ENCODE results near the gene MT1B. TPM values are rescaled to one million over a fixed set of nuclear protein-coding genes. Genes with fewer than 3 reads are reported as not detected.
"Not testable (repeated sequence)": the region's sequence is repeated elsewhere in the genome, so short reads cannot be mapped to it uniquely, and the experiment has no call there.

Gene MT1B
- total RNA-seq, 1 experiment from 2014 or later: not detected

DNA sequence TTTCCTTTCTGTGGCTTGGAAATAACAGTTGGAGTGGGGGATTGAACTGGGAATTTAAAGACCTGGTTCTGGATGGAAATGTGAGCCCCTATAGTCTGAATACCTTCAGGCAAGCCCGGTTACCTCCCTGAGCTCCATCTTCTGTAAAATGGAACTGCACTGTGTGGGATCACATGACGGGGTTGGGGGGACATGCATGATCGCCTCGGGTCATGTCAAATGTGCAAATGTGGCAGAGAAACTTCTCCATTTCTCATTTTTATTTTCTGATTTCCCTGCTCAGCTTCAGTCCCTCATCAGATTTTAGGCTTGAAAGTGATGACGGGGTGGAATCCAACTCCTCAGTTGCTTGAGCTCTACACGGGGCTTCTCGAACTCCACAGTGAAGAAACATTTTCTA is 1.5 kb downstream of the MT1B start:
- H3K27me3 ChIP-seq (replicated peaks): peaks cover 13% of the 10 kb centered on the region
- H3K27ac ChIP-seq: no peak overlapping the region
- H3K4me1 ChIP-seq (replicated peaks): no peaks in the 10 kb centered on the region
- DNase-seq (ENCODE audit: low read depth in 1 of 2, low spot score in 2 of 2): no peak
- H3K36me3 ChIP-seq: no peaks in the 10 kb centered on the region
- no peak overlapping the region for H3K4me3 ChIP-seq
- H3K9me3 ChIP-seq (replicated peaks): no peaks in the 10 kb centered on the region

DNA sequence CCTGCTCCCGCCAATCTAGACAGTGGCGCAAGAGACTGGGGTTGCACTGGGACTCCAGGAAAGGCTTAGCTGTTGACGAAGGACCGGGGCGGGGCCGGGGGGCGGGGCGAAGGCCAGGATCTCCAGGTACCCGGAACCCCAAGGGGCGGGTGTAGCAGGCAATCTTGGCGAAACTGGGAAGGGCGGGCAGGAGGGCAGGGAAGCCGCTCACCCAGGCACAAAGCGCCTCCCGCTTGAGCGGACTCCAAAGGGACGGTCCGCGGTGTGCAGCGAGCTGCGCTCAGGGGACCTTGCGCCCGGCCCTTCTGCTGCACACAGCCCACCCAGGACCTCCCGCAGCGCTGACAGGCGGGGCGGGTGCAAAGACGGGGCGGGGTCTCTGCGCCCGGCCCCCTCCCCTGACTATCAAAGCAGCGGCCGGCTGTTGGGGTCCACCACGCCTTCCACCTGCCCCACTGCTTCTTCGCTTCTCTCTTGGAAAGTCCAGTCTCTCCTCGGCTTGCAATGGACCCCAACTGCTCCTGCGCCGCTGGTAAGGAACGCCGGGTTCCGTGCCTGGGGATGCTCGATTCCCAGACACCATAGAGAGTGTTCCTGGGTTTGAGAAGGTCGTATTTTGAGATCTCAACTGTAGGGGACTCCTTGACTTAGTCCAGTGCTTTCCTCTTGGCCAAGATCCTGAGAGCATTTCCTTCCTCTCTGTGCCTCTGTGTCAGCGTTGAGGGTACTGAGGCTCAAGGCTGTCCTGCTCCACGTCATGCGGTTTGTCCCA is 6.1 kb downstream of the MT1B start, which contains the start of gene MT1F:
Gene MT1F, plus strand, starts transcription at position 405 of the 772 bp plus-strand sequence. Its CDS starts 100 bp downstream, at position 505.
- H3K27ac ChIP-seq: no peak within 1 kb of the TSS
- no peak within 1 kb of the TSS for H3K4me3 ChIP-seq
- peaks cover 22% of the 10 kb centered on the region for H3K27me3 ChIP-seq (replicated peaks)
- no peaks in the 10 kb centered on the region for H3K4me1 ChIP-seq (replicated peaks)
- no peaks in the 10 kb centered on the region for H3K36me3 ChIP-seq
- no peaks in the 10 kb centered on the region for H3K9me3 ChIP-seq (replicated peaks)
- DNase-seq (ENCODE audit: low read depth in 1 of 2, low spot score in 2 of 2): no peak

DNA sequence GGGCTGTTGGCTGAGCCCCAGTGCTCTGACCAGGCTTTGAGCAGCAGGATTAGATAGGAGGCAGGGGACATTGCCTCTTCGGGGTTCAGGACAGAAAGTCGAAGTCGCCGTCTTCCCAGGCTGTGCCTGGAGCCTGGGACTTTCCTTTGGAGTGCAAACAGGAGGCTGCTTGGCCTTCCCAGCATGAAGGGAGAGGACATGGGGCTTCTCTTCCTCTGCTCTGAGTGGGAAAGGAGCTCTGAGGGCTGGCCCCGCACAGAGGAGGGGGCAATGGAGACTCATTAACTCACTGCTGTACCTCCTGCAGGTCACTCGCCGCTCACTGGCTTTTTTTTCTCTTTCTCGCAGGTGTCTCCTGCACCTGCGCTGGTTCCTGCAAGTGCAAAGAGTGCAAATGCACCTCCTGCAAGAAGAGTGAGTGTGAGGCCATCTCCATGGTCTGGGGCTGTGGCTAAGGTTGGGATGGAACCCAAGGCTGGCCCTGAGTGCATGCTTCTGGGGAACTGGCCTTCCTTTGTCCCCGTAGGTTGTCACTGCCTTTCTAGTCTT is 6.7 kb downstream of the MT1B start:
- no peaks in the 10 kb centered on the region for H3K36me3 ChIP-seq
- no peak for DNase-seq (ENCODE audit: low read depth in 1 of 2, low spot score in 2 of 2)
- H3K9me3 ChIP-seq (replicated peaks): no peaks in the 10 kb centered on the region
- H3K27ac ChIP-seq: no peak overlapping the region
- H3K4me1 ChIP-seq (replicated peaks): no peaks in the 10 kb centered on the region
- H3K27me3 ChIP-seq (replicated peaks): peaks cover 28% of the 10 kb centered on the region
- H3K4me3 ChIP-seq: no peak overlapping the region

DNA sequence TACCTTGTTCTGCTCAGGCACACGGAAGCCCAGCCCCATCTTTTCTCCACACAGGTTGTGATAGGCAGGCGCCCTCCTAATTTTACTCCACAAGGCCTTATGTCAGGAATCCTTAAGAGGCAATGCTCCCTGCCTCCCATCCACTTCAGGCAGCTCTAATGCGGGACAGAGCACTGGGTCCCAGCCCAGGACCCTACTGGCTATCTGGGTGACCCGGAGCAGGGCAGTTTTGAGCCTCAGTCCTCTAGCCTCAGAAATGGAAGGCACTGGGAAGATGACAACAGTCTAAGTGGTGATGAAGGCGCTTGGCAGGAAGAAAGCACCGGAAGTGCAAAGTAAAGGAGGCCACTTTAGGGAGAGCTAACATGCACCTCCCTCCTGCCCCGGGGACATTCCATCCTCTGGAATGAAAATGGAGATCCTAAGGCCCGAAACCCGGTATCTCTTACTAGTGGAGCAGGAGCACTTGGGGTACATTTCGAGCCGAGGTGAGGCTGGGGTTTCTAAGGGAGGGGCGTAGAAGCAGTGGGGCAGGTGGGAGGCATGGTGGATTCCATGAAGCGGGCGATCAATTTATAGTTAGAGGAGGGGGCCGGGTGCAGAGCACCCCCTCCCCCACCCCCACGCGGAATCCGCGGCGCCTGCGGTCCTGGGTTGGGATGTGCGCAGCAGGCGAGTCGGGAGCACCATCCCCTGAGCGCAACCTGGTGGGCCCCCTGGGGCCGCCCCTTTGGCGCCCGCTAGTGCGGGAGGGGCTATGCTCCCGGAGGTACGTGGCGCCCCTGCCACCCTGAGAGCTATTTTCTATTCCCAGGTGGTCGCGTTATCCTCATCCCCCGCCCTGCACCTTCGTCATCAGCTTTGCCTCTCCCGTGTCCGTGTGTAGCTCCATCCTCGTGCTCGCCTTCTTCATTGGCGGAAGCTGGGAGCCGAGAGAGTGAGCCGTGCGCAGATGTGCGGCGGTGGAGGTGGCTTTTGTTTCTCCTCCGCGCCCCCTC is 11.0 kb downstream of the MT1B start:
- H3K27me3 ChIP-seq (replicated peaks): peaks cover 51% of the 10 kb centered on the region
- H3K27ac ChIP-seq: no peak overlapping the region
- H3K9me3 ChIP-seq (replicated peaks): no peaks in the 10 kb centered on the region
- DNase-seq (ENCODE audit: low read depth in 1 of 2, low spot score in 2 of 2): no peak
- no peaks in the 10 kb centered on the region for H3K4me1 ChIP-seq (replicated peaks)
- no peaks in the 10 kb centered on the region for H3K36me3 ChIP-seq
- no peak overlapping the region for H3K4me3 ChIP-seq

DNA sequence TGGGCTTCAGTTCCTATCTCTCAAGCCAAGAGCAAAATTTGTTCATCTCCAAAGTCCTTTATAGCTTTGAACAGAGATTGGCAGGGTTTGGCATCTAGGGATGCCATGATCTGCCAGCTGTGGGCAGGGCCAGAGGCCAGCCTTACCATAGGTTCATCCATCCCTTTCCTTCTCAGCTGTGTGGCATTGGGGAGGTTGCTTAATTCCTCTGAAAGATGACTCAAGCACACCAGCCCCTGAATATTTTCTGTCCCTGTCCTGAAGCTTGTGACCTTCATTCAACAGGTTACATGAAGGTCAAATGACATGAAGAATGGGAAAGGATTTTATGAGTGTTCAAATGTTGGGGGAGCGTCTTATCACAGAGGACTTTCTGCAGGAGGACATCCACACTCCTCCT is 12.8 kb downstream of the MT1B start:
- no peaks in the 10 kb centered on the region for H3K36me3 ChIP-seq
- H3K27me3 ChIP-seq (replicated peaks): peaks cover 61% of the 10 kb centered on the region
- H3K4me1 ChIP-seq (replicated peaks): no peaks in the 10 kb centered on the region
- H3K27ac ChIP-seq: no peak overlapping the region
- H3K4me3 ChIP-seq: no peak overlapping the region
- no peak for DNase-seq (ENCODE audit: low read depth in 1 of 2, low spot score in 2 of 2)
- H3K9me3 ChIP-seq (replicated peaks): no peaks in the 10 kb centered on the region

DNA sequence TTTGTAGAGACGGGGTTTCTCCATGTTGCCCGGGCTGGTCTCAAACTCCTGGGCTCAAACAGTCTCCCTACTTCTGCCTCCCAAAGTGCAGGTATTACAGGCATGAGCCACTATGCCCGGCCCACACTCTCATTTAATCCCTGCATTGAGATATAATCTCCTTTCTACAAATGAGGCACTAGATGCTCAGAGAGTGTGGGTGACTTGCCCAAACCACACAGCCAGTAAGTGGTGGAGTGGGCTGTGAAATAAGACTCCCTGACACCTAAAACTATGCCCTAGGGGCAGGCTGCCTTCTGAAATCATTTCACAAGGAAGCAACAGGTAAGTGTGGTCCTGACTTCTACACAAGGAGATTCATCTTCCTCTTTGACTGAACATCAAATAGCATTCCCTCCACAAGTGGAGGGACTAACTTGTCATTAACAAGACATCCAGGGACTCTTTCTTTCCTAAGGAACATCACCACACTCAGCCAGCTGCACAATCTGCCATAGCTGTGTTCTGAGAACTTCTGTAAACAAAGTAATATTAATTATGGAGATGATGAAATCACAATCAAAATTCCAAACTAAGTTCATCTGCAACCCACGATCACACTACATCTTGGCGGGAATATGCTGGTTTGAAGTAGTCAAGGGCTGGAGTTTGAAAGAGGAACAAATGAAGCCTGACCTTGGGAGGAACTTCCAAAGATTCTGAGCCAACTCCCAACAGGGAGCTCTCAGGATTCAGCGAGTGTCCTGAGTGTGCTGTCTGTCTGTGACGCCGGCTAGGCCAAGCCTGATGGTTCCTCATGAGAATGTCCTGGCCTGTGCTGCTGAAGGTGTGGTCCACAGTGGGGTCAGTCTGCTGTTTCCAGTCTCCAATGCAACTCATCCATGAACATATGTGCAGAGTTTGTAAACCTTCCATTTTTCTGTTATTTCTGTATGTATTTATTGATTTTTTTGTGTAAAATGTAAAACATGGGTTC is 13.9 kb downstream of the MT1B start:
- not testable (repeated sequence) for H3K9me3 ChIP-seq (replicated peaks); H3K36me3 ChIP-seq; DNase-seq (ENCODE audit: low read depth in 1 of 2, low spot score in 2 of 2); H3K4me3 ChIP-seq; H3K27ac ChIP-seq; H3K4me1 ChIP-seq (replicated peaks)
- peaks cover 68% of the 10 kb centered on the region for H3K27me3 ChIP-seq (replicated peaks)

DNA sequence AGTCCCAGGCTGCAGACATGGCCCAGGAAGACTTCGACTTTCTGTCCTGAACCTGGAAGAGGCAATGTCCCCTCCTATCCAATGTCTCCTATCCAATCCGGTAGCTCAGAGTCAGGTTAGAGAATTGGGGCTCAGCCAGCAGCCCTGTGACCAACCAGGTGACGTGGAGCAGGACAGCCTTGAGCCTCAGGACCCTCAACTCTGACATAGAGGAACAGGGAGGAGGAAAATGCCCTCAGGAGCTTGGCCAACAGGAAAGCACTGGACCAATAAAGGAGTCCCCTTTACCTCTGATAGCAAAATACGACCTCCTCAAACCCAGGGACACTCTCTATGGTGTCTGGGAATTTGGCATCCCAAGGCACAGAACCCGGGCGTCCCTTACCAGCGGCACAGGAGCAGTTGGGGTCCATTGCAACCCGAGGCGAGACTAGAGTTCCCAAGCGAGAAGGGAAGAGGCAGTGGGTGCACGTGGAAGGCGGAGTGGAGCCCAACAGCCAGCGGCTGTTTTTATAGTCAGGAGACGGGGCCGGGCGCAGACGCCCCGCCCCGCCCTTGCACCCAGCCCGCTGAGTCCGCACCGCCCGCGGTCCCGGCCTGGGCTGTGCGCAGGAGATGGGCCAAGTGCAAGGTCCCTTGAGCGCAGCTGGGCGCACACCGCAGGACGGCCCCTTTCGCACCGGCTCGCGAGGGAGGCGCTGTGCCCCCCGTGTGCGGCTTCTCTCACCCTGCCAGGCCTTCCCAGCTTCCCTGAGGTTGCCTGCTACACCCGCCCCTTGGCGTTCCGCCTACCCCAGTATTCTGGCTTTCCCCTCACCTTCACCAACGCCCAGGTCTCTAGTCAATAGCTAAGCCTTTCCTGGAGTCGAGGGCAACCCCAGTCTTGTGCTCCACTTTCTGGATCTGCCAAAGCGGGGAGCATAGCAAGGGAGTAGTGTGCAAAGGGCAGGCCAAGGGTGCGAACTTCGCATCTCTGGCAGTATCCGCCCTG is 16.2 kb downstream of the MT1B start, which contains the start of gene MT1G:
Gene MT1G, minus strand, starts transcription at position 485 of the 991 bp plus-strand sequence. Its CDS starts 72 bp downstream, at position 413.
- no peak for DNase-seq (ENCODE audit: low read depth in 1 of 2, low spot score in 2 of 2)
- Histone ChIP-seq H3K36me3 (no peaks in the 10 kb centered on the region), H3K4me3 (no peak within 1 kb of the TSS), H3K9me3 (replicated peaks) (no peaks in the 10 kb centered on the region), H3K4me1 (replicated peaks) (no peaks in the 10 kb centered on the region), H3K27me3 (replicated peaks) (peaks cover 63% of the 10 kb centered on the region), H3K27ac (no peak within 1 kb of the TSS)

DNA sequence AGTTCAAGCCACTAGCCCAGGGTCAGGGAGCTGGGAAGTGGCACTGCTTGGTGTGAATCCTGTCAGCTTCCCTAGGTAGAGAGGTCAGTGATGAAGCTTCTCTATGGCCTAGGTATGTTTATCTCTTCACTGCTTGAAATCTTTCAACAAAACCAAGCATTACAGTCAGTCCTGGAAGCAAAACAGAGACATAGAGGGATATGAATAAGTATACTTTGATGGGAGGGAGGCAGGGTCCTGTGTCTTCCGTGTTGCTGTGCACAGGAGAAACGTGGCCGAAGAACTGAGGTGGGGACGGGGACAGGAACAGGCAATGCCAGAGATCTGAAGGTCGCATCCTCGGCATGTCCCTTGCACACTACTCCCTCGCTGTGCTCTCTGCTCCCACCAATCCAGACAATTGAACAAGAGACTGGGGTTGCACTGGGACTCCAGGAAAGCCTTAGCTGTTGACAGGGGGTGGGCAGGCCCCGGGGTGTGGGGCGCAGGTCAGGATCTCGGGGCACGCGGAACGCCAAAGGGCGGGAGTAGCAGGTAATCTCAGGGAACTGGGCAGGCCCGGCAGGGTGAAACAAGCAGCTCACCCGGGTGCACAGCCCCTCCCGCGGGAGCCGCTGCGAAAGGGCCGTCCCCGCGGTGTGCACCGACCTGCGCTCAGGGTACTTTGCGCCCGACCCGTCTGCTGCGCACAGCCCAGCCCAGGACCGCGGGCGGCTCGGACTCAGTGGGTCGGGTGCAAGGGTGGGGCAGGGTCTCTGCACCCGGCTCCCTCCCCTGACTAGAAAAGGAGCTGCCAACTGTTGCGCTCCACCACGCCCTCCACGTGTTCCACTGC is 17.5 kb downstream of the MT1B start, which contains the start of gene MT1H:
Gene MT1H, plus strand, starts transcription at position 810 of the 835 bp plus-strand sequence. CDS start 71 bp downstream, outside the sequence.
- H3K4me3 ChIP-seq: no peak within 1 kb of the TSS
- H3K27me3 ChIP-seq (replicated peaks): peaks cover 51% of the 10 kb centered on the region
- H3K36me3 ChIP-seq: no peaks in the 10 kb centered on the region
- H3K27ac ChIP-seq: no peak within 1 kb of the TSS
- H3K4me1 ChIP-seq (replicated peaks): no peaks in the 10 kb centered on the region
- DNase-seq (ENCODE audit: low read depth in 1 of 2, low spot score in 2 of 2): no peak
- no peaks in the 10 kb centered on the region for H3K9me3 ChIP-seq (replicated peaks)

DNA sequence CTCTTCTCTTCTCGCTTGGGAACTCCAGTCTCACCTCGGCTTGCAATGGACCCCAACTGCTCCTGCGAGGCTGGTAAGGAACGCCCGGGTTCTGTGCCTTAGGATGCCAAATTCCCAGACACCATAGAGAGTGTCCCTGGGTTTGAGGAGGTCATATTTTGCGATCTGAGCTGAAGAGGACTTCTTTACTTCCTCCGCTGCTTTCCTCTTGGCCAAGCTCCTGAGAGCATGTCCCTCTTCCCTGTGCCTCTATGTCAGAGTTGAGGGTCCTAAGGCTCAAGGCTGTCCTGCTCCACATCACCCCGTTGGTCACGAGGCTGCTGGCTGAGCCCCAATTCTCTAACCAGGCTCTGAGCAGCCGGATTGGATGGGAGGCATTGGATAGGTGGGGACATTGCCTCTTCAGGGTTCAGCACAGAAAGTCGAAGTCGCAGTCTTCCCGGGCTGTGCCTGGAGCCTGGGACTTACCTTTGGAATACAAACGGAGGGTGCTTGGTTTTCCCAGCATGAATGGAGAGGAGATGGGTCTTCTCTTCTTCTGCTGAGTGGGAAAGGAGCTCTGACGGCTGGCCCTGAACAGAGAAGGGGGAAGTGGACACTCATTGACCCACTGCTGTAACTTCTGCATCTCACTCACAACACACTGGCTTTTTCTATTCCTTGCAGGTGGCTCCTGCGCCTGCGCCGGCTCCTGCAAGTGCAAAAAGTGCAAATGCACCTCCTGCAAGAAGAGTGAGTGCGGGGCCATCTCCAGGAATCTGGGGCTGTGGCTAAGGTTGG is 18.3 kb downstream of the MT1B start:
- no peak for DNase-seq (ENCODE audit: low read depth in 1 of 2, low spot score in 2 of 2)
- H3K9me3 ChIP-seq (replicated peaks): no peaks in the 10 kb centered on the region
- H3K27ac ChIP-seq: no peak overlapping the region
- H3K27me3 ChIP-seq (replicated peaks): peaks cover 46% of the 10 kb centered on the region
- H3K36me3 ChIP-seq: no peaks in the 10 kb centered on the region
- H3K4me1 ChIP-seq (replicated peaks): no peaks in the 10 kb centered on the region
- no peak overlapping the region for H3K4me3 ChIP-seq

DNA sequence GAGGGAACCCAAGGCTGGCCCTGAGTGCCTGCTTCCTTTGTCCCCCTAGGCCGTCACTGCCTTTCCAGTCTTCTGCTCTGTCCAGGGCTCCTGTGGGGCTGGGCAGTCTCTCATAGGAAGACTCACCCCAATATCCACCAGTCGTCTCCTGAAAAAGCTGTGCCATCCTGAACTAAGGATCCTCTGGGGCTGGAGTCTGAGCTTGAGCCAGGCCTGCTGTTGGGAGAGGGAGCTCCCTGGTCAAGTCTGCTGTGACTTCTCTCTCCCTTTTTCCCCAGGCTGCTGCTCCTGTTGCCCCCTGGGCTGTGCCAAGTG is 18.9 kb downstream of the MT1B start:
- no peak overlapping the region for H3K4me3 ChIP-seq
- H3K27me3 ChIP-seq (replicated peaks): peaks cover 41% of the 10 kb centered on the region
- H3K9me3 ChIP-seq (replicated peaks): no peaks in the 10 kb centered on the region
- no peaks in the 10 kb centered on the region for H3K36me3 ChIP-seq
- H3K4me1 ChIP-seq (replicated peaks): no peaks in the 10 kb centered on the region
- no peak overlapping the region for H3K27ac ChIP-seq
- no peak for DNase-seq (ENCODE audit: low read depth in 1 of 2, low spot score in 2 of 2)

DNA sequence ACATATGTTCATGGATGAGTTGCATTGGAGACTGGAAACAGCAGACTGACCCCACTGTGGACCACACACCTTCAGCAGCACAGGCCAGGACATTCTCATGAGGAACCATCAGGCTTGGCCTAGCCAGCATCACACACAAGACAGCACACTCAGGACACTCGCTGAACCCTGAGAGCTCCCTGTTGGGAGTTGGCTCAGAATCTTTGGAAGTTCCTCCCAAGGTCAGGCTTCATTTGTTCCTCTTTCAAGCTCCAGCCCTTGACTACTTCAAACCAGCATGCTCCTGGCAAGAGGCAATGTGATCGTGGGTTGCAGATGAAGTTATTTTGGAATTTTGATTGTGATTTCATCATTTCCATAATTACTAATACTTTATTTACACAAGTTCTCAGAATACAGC is 20.0 kb downstream of the MT1B start:
- not testable (repeated sequence) for H3K27ac ChIP-seq; H3K4me1 ChIP-seq (replicated peaks); H3K36me3 ChIP-seq; DNase-seq (ENCODE audit: low read depth in 1 of 2, low spot score in 2 of 2); H3K4me3 ChIP-seq; H3K9me3 ChIP-seq (replicated peaks)
- peaks cover 43% of the 10 kb centered on the region for H3K27me3 ChIP-seq (replicated peaks)
